ENCODE measurements around the gene SLIT3. TPM values are rescaled to one million over a fixed set of nuclear protein-coding genes. Genes with fewer than 3 reads are reported as not detected.

SLIT3 gene
- total and polyA plus RNA-seq, 10 of the 15 experiments (the other 5 are each of a cell fraction or from before 2014, with no cell fraction given), result 0.05 TPM; not detected in 9

DNA sequence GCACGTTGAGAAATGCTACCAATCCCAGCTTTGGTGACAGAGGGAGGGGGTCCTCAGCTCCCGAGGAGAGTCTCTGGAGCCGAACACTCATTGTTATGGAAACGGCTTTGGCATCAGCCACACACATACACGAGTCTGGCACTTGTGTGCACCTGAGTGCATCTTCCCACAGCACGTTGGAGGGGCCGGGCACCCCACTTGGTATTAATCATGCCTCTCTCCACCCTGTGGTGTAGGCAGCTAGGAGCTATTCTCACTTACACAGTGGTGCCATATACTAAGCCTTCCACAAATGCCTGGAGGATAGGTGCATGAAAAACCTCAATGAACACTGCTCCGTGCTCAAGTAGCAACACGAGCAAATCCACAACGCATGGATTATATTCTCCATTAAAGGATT, 587.9 kb downstream of the SLIT3 start (continued):
- TF ChIP-seq, protein P1, sequence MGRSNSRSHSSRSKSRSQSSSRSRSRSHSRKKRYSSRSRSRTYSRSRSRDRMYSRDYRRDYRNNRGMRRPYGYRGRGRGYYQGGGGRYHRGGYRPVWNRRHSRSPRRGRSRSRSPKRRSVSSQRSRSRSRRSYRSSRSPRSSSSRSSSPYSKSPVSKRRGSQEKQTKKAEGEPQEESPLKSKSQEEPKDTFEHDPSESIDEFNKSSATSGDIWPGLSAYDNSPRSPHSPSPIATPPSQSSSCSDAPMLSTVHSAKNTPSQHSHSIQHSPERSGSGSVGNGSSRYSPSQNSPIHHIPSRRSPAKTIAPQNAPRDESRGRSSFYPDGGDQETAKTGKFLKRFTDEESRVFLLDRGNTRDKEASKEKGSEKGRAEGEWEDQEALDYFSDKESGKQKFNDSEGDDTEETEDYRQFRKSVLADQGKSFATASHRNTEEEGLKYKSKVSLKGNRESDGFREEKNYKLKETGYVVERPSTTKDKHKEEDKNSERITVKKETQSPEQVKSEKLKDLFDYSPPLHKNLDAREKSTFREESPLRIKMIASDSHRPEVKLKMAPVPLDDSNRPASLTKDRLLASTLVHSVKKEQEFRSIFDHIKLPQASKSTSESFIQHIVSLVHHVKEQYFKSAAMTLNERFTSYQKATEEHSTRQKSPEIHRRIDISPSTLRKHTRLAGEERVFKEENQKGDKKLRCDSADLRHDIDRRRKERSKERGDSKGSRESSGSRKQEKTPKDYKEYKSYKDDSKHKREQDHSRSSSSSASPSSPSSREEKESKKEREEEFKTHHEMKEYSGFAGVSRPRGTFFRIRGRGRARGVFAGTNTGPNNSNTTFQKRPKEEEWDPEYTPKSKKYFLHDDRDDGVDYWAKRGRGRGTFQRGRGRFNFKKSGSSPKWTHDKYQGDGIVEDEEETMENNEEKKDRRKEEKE (IDR thresholded peaks at IDR 0.05), result no peak
- TF ChIP-seq SRF (IDR thresholded peaks at IDR 0.05; ENCODE audit: low read depth in 2 of 2, low read length in 2 of 2) (no peak), ZBED1 (IDR thresholded peaks at IDR 0.05; ENCODE audit: borderline replicate concordance) (no peak), EGR1 (IDR thresholded peaks at IDR 0.05; ENCODE audit: borderline replicate concordance in 1 of 2, low read depth in 2 of 2, low read length in 2 of 2) (no peak), BACH1 (IDR thresholded peaks at IDR 0.05; ENCODE audit: borderline replicate concordance) (no peak)

DNA sequence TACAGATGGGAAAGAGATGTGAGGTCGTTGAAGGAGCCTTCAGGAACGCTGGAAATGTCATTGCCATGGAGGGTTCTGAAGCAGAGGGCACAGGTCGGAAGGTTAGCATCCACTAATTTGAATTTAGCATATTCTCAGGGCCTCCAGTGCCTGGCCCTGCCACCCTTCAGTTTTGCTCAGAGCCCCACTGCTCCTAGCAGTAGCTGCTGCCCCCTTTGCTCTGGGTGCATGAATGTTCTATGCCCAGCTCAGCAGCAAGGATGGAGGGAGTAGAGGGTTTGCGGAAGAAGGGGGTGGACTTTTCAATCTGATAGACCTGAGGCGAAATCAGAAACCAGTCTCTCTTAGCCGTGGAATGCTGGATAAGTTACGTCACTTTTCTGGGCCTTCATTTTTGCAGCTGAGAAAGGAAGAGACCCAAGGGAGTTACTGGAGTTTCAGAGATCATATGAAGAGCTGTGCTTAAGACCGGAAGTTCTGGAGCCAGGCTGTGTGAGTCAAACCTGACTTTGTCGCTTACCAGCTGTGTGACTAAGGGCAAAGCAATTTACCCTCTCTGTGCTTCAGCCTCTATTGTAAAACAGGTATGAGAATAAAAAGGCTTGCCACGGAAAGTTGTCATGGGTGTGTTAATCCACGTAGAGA, 588.5 kb downstream of the SLIT3 start:
- FAIRE-seq (no peak), DNase-seq (ENCODE audit: low read depth, low spot score) (no peak), ATAC-seq (peak; percentile 46)
- no peak overlapping the region for H3K4me3 ChIP-seq
- no peak for TF ChIP-seq FOXK2 (IDR thresholded peaks at IDR 0.05)
- no peak for TF ChIP-seq LARP7 (IDR thresholded peaks at IDR 0.05)
- CTCF ChIA-PET, result no interaction called here
- no peaks in the 10 kb centered on the region for H3K9me3 ChIP-seq (replicated peaks; ENCODE audit: control insufficient read depth, insufficient read depth, low read length)
- no peak overlapping the region for H3K4me2 ChIP-seq (ENCODE audit: control insufficient read depth, insufficient read depth)
- in situ Hi-C loops (cut with MboI) (no loop called here), intact Hi-C loops (cut with micrococcal nuclease; ENCODE audit: unreplicated experiment) (no loop called here)
- no peaks in the 10 kb centered on the region for H3K79me2 ChIP-seq (ENCODE audit: control insufficient read depth, insufficient read depth, low read length)
- SMC1A ChIA-PET (ENCODE audit: uncharacterized antibody, unreplicated experiment), result no interaction called here
- no TSS peak for BruUV-seq (replicated peaks)
- no peak overlapping the region for H2AFZ ChIP-seq (ENCODE audit: control insufficient read depth, low read depth, low read length)
- H3K36me3 ChIP-seq (ENCODE audit: control insufficient read depth in 2 of 2, insufficient read depth in 2 of 2, low read length in 1 of 2), result no peaks in the 10 kb centered on the region
- WGBS (ENCODE audit: insufficient coverage, insufficient replicate concordance, low lambda C conversion rate, missing lambda C conversion rate), result 23% methylated on average over 11 of the region's 11 CpGs
- H4K20me1 ChIP-seq (ENCODE audit: control insufficient read depth, insufficient read depth), result no peaks in the 10 kb centered on the region
- no peak overlapping the region for H3K9ac ChIP-seq (ENCODE audit: control insufficient read depth, insufficient read depth, low read length)
- H3K27ac ChIP-seq (ENCODE audit: control insufficient read depth, insufficient read depth), result no peak overlapping the region
- no peaks in the 10 kb centered on the region for H3K4me1 ChIP-seq (ENCODE audit: control insufficient read depth, insufficient read depth, low read length)
- RAD21 ChIA-PET (ENCODE audit: unreplicated experiment), result no interaction called here
- H3K27me3 ChIP-seq (replicated peaks in 1 of 2; ENCODE audit: control insufficient read depth in 2 of 2, insufficient read depth in 2 of 2, low read length in 1 of 2), result 0 out of 4 replicates have a peak, but pooled peaks cover 0 to 4% of the 10 kb centered on the region in 2 experiments
- POLR2A ChIA-PET, result no interaction called here
